ENCODE measurements around the gene RASGRP4. TPM values are rescaled to one million over a fixed set of nuclear protein-coding genes. Genes with fewer than 3 reads are reported as not detected.

Gene RASGRP4
- total RNA-seq, 1 donor from 2014 or later, result not detected

GRCh38 chr19:38445362-38445761 is 19.3 kb upstream of the RASGRP4 start:
- peaks cover 21% of the 10 kb centered on the region for H3K27me3 Mint-ChIP-seq (ENCODE audit: unreplicated experiment)
- H3K9me3 Mint-ChIP-seq (ENCODE audit: unreplicated experiment), result no peaks in the 10 kb centered on the region
- H3K27ac Mint-ChIP-seq (ENCODE audit: unreplicated experiment), result no peak overlapping the region
- no peaks in the 10 kb centered on the region for H3K36me3 Mint-ChIP-seq (ENCODE audit: unreplicated experiment)
- H3K4me1 Mint-ChIP-seq (ENCODE audit: unreplicated experiment), result no peaks in the 10 kb centered on the region
- TF ChIP-seq, protein P1, sequence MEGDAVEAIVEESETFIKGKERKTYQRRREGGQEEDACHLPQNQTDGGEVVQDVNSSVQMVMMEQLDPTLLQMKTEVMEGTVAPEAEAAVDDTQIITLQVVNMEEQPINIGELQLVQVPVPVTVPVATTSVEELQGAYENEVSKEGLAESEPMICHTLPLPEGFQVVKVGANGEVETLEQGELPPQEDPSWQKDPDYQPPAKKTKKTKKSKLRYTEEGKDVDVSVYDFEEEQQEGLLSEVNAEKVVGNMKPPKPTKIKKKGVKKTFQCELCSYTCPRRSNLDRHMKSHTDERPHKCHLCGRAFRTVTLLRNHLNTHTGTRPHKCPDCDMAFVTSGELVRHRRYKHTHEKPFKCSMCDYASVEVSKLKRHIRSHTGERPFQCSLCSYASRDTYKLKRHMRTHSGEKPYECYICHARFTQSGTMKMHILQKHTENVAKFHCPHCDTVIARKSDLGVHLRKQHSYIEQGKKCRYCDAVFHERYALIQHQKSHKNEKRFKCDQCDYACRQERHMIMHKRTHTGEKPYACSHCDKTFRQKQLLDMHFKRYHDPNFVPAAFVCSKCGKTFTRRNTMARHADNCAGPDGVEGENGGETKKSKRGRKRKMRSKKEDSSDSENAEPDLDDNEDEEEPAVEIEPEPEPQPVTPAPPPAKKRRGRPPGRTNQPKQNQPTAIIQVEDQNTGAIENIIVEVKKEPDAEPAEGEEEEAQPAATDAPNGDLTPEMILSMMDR (IDR thresholded peaks at IDR 0.05), result no peak
- DNase-seq (ENCODE audit: extremely low spot score, unreplicated experiment), result no peak
- H3K4me3 Mint-ChIP-seq (ENCODE audit: unreplicated experiment), result no peak overlapping the region

DNA sequence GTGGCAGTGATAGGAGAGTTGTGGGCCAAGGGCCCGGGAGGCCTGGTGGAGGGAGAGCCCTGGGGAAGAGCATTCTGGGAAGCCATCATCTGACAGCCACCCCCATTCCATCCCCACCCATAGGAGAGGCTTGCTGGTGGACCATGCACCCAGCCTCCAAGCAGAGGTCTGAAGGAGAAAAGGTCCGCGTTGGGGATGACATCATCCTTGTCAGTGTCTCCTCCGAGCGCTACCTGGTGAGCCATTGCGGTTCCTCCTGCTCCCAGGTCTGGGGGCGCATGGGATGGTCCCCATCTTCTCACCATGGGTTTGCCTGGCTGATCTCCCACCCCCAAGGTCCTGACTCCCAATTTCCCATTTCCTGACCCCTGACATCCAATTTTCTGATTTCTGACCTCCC is 18.0 kb upstream of the RASGRP4 start:
- no peak overlapping the region for H3K4me3 Mint-ChIP-seq (ENCODE audit: unreplicated experiment)
- peaks cover 11% of the 10 kb centered on the region for H3K27me3 Mint-ChIP-seq (ENCODE audit: unreplicated experiment)
- TF ChIP-seq, protein P1 (IDR thresholded peaks at IDR 0.05), result no peak
- no peaks in the 10 kb centered on the region for H3K9me3 Mint-ChIP-seq (ENCODE audit: unreplicated experiment)
- H3K36me3 Mint-ChIP-seq (ENCODE audit: unreplicated experiment), result no peaks in the 10 kb centered on the region
- no peak overlapping the region for H3K27ac Mint-ChIP-seq (ENCODE audit: unreplicated experiment)
- no peaks in the 10 kb centered on the region for H3K4me1 Mint-ChIP-seq (ENCODE audit: unreplicated experiment)
- DNase-seq (ENCODE audit: extremely low spot score, unreplicated experiment), result no peak

GRCh38 chr19:38443458-38443999 is 17.5 kb upstream of the RASGRP4 start:
- Mint-ChIP-seq H3K4me3 (ENCODE audit: unreplicated experiment) (no peak overlapping the region), H3K4me1 (ENCODE audit: unreplicated experiment) (no peaks in the 10 kb centered on the region), H3K36me3 (ENCODE audit: unreplicated experiment) (no peaks in the 10 kb centered on the region), H3K27me3 (ENCODE audit: unreplicated experiment) (peaks cover 8% of the 10 kb centered on the region), H3K9me3 (ENCODE audit: unreplicated experiment) (no peaks in the 10 kb centered on the region), H3K27ac (ENCODE audit: unreplicated experiment) (no peak overlapping the region)
- TF ChIP-seq, protein P1 (IDR thresholded peaks at IDR 0.05), result no peak
- DNase-seq (ENCODE audit: extremely low spot score, unreplicated experiment), result no peak

GRCh38 chr19:38442736-38443135 is 16.7 kb upstream of the RASGRP4 start:
- no peak overlapping the region for H3K4me3 Mint-ChIP-seq (ENCODE audit: unreplicated experiment)
- H3K4me1 Mint-ChIP-seq (ENCODE audit: unreplicated experiment), result no peaks in the 10 kb centered on the region
- H3K27ac Mint-ChIP-seq (ENCODE audit: unreplicated experiment), result no peak overlapping the region
- H3K36me3 Mint-ChIP-seq (ENCODE audit: unreplicated experiment), result no peaks in the 10 kb centered on the region
- TF ChIP-seq, protein P1 (IDR thresholded peaks at IDR 0.05), result no peak
- peaks cover 8% of the 10 kb centered on the region for H3K27me3 Mint-ChIP-seq (ENCODE audit: unreplicated experiment)
- no peaks in the 10 kb centered on the region for H3K9me3 Mint-ChIP-seq (ENCODE audit: unreplicated experiment)
- no peak for DNase-seq (ENCODE audit: extremely low spot score, unreplicated experiment)

GRCh38 chr19:38441657-38442348 is 15.8 kb upstream of the RASGRP4 start:
- Mint-ChIP-seq H3K4me1 (ENCODE audit: unreplicated experiment) (no peaks in the 10 kb centered on the region), H3K27me3 (ENCODE audit: unreplicated experiment) (peaks cover 8% of the 10 kb centered on the region), H3K27ac (ENCODE audit: unreplicated experiment) (no peak overlapping the region), H3K36me3 (ENCODE audit: unreplicated experiment) (no peaks in the 10 kb centered on the region), H3K9me3 (ENCODE audit: unreplicated experiment) (no peaks in the 10 kb centered on the region), H3K4me3 (ENCODE audit: unreplicated experiment) (no peak overlapping the region)
- no peak for DNase-seq (ENCODE audit: extremely low spot score, unreplicated experiment)
- TF ChIP-seq, protein P1 (IDR thresholded peaks at IDR 0.05), result peak; percentile 9
